Stimulated activated CD4-positive, alpha-beta T cell treated with anti-CD3 and anti-CD28 coated beads, Interleukin-4, amount 100 ng/mL, for 1 hour (primary cell): ENCODE data around the gene CERK.

Experiments
- DNase-seq: peaks from one replicate; pipeline ENCODE4 v3.0.0-alpha.2; 2020

The CERK gene

GRCh38 chr22:46764779-46765485 lies 26.9 kb upstream of the CERK start:
- DNase-seq = no peak

DNA sequence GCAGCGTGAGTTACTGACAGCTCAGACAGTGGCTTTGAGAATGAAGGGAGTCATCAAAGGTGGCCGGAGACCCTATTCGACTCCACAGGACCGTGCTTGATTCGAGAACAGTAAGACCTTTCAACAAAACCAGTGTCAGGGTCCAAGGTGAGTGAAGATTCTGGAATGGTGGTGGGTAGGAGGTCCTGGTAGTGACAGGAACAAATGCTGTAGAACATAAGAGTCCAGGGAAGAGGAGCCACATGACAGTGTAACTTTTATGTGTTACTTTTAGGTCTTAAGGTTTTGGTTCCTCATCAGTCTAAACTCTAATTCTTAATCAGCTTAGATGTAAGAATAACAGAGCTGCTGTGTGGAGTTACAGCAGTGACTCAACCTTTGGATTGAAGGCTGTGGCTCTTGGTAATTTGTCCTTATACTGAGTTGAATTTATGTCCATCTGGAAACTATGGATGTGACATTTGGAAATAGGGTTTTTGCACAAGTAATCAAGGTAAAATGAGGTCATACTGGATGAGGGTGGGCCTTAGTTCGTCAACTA lies 26.2 kb upstream of the CERK start:
- DNase-seq = no peak

DNA sequence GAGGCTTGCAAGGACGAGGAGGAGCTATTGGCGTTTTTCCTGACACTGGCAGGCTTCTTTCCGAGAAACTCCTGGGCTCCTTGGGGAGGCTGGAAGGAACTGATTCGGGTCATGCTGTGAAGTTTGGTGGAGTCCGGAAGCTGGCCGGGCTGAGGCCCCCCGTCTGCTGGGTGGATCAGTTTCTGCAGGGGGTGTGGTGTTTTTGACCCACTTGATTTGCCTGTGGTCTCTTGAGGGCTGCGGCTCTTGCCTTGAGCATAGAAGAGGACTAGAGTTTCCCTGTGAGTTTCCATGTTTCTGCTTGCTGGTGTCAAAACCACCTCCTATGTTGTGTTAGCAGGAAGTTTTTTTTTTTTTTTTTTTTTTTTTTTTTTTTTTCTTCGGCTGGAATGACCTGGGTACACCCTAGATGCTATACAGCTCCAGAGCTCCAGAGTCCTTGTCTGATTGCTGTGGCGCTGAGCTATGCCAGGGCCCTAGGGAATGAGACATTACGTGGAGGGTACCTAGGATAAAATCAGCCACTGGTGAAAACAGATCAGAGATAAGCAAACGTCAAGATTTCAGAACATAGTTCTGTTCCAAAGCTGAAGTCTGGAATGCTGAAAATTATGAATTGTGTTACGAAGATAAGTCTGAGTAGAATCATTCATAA lies 25.1 kb upstream of the CERK start:
- DNase-seq = no peak

DNA sequence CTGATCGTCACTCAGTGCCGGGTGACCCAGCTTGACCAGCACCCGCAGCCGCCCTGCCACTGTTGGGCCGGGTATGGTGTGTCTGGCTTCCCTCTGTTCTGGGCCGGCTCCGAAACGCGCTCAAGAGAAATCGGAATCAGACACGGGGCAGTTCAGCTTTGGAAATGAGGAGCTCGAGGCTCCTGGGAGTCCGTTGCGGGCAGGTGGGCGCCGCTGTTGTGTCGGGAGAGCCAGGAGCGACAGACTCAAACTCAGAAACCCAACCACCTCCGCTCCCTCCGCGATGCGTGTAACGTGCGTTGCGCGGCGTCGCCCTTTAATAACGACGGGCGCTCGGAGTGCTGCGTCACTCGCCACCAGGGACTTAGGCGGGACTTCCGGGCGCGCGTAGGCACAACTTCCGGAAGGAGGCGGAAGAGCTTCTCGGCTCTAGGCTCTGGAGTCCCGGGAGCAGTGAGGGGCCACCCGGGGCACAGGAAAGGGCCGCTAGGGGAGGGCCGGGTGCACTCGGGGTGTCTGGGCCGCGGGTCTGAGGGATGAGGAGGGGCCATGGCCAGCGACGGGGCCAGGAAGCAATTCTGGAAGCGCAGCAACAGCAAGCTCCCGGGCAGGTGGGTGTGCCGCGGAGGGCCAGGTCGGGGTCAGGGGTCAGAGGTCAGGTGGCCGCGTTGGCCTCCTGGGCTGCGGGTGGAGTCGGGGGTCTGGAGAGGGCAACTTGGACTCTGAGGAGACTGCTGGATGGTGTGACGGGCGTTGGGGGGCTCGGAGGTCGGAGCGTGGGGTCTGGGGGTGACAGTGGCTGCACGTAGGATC lies 24.4 kb upstream of the CERK start, which contains the start of gene TBC1D22A:
TBC1D22A (plus strand) TSS at position 413 of the 813 bp plus-strand sequence; CDS start at position 550, 137 bp downstream.
- peak; percentile 96 for DNase-seq

DNA sequence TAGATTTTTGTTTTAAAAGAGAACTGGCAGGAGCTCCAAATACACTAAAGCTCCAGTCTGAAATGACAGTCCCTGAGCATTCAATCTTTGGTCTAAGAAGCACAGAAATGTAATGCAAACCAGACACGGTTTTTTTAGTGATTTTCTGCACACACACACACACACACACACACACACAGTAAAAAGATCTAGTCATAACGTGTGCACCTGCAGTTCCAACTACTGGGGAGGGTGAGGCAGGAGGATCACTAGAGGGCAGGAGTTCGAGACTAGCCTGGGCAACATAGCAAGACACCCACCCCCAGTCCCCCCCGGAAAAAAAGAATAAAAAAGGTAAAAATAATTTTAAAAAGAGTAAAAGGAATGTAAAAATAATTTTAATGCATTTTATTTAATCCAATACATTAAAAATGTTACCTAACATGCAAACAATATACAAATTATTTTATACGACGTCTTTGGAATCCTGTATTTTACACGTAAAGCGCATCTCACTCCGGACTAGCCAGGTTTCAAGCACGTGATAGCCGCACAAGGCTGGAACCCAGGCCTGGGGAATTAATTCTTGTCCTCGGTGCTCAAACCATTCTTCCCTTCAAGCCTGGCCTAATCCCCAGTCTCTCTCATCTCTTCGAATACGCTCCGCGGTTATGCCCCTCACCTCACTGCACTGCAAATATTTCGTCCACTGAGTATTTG lies 23.6 kb upstream of the CERK start:
- DNase-seq = no peak

- no peak for DNase-seq
Observed at GRCh38 chr22:46761017-46761416, 23.0 kb upstream of the CERK start.

GRCh38 chr22:46758867-46759290 lies 20.8 kb upstream of the CERK start:
- peak; percentile 41 for DNase-seq

DNA sequence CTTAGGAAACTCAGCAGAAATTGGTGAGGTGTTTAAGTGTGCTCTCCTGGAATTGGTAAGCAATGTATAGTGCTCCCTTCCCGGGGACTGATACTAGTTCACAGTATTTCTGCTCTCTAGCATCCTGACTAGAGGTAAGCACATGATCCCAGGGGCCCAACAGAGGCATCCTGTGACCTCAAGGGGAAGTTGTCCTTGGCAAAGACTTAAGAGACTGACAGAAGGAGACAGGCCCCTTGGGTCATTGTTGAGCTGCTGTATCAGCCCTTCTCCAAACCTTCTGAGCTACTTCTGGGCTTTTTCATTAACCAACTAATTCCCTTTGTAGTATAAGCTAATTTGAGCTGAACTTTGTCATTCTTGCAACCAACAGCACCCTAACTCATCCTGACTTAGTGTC lies 20.1 kb upstream of the CERK start:
- no peak for DNase-seq

DNA sequence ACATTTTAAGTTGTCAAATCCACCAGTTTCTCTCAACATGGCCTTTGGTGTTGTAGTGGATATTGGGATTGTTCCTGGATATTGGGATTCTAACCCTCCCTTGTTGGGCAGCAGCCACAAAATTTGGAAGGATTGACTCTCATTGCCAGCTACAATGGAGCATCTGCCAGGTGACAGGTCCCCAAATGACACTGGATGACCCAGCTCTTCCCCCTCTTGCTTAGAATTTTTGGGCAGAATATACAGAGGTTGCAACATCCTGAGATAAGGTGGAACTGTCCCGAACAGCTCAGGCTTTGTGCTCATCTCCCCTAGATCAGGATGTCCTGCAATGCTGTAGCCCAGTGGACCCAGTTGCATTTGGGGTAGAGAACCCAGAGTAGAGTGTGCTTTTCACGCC lies 19.1 kb upstream of the CERK start:
- no peak for DNase-seq

- DNase-seq = no peak
Observed at GRCh38 chr22:46756097-46756496, 18.0 kb upstream of the CERK start.

- no peak for DNase-seq
Observed at GRCh38 chr22:46755525-46755924, 17.5 kb upstream of the CERK start.

DNA sequence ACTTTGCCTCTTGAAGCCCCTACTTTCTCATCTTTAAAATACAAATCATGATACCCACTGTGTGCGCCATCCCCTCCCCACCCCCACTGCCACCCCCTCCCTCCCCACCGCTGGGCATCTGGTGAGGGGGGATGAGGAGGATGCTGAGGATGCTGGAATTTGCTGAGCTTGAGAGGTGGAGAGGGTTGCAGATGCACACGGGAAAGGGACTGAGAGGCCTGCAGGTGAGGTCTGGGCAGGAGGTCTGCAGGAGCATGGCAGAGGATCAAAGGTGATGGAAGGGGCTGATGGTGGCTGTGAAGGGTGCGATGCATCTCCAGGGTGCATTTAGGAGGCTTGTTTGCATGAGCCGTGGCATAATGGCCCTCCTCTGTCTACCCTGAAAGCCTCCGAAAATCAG lies 16.8 kb upstream of the CERK start:
- DNase-seq = no peak

DNA sequence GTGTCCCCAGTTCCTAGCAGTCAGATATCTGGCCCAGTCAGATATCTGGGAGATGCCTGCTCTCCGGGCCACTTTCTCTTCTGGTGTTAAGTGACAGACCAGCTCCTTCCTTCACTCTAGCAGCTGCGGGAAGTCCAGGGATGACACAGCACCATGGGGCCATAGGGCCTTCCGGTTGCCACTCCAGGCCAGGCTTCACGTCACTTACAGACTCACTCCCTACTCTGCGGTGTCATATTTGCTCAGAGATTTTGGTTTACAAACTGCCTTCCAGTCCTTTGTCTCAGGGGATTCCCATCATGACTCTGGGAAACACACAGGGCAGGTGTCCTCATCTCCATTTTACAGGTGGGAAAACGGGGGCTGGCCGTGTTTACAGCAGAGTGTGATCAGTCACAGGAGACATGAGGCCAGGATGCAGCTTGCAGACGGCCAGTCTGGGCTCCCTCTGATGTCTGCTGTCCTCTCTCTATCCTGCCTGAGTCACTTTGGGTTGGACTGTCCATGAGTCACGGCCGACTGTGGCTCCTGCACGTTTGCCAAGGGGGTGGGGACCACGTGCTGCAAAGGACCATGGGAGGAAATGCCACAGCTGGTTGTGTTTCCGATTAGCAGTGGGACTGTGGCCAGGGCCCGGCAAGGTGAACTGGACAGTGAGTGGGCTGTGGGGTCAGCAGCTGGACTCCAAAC lies 16.2 kb upstream of the CERK start:
- peak; percentile 23 for DNase-seq

GRCh38 chr22:46753761-46754109 lies 15.7 kb upstream of the CERK start:
- DNase-seq = no peak

GRCh38 chr22:46753360-46753759 lies 15.3 kb upstream of the CERK start:
- no peak for DNase-seq

DNA sequence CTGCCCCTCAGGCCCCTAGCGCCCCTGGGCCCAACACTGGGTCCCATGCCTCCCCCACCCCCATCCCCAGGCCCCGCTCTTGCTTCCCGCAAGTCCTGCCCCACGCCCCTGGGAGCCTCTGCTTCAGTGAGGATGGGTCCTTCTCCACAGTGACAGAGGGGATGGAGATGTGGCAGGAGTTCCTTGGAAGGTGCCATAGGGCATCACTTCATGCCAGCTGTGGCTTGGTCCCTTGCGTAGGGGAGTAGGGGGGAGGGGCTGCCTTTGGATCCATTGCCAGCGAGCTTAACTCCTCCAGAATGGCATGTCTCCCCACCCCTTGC lies 14.9 kb upstream of the CERK start:
- DNase-seq = no peak

DNA sequence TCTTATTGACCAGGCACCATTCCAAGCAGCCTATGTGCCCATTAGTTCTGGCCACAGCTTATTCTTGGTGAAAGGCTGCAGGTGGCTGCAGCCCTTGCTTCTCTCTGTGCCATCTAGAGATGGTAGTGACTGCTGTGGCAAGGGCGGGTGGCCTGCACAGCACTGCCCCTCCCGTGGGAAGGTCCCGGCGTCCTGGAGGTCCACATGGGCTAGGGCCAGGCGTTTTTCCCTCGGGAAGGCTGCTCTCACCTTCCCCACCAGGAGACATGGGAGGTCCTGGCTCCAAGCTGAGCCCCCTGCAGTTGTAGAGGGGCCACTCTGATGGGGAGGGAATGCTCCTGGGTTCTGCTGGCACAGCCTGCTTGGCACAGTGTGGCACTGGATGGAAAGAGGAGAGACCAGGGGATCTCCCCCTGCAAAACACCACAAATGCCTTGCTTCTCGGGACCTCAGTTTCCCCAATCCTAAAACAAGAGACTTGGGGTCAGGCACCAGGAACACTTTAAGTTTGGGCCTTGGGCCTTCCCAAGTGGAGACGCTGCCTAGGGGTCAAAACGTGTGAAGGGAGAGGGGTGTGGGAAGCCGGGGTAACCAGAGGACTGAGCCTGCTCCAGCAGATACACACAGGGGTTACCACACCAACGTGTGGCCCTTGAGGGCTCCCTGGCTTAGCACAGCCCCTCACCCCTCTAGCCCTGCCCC lies 14.4 kb upstream of the CERK start:
- no peak for DNase-seq

- DNase-seq = no peak
Observed at GRCh38 chr22:46750863-46751443, 12.9 kb upstream of the CERK start.

- no peak for DNase-seq
Observed at GRCh38 chr22:46750530-46750800, 12.4 kb upstream of the CERK start.

DNA sequence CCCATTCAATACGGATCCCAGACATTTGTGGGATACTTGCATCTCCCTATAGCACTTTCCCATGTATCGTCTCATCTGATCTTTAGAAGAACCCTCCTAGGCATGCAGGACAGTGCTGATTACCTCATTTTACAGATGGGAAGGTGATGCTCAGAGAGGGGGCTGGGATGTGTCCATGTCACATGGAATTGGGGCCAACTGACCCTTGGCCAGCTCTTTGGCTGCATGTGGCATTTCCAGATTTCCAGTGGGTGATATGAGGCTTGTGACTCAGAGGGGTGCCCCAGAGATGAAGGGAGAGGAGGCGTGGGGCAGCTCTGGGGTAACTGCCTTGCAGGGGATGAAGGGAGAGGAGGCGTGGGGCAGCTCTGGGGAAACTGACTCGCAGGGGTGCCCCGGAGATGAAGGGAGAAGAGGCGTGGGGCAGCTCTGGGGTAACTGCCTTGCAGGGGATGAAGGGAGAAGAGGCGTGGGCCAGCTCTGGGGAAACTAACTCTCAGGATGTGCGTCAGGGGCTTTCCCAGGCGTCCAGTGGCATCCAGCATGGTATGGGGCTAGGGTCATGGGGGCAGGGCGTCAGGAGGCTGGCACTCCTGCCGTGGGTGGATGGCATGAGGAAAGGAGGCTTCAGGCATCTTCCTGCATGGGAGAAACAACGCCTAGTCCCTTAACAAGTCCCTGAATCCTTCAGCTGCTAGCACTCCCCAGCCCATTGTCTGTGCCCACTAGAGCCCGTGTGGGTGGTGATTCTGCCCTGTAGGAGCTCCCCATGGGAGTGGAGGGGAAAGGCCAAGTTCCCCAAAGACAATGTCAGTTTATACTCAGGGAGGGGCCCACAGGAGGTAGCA lies 11.9 kb upstream of the CERK start:
- no peak for DNase-seq
